GM12878 (cell line): ENCODE results near the gene CEACAM21. TPM values are rescaled to one million over a fixed set of nuclear protein-coding genes. Genes with fewer than 3 reads are reported as not detected.
A peak's percentile ranks its signal among the peaks of the same experiment; 100 is the strongest.

Source experiments
- ATAC-seq: fragments of 200-7000 bp; cut with Tn5 transposase; 3 replicates; pipeline ENCODE4 v1.9.1; 2020; ENCODE audit warnings: mild to moderate bottlenecking, moderate library complexity
- BruUV-seq: library from RNA; stranded (reverse); fragments of 400-500 nt; replicated peaks from 2 replicates; lab custom pipeline; 2021; lab: Mats Ljungman, UMichigan
- CTCF ChIA-PET: fragments of 300-600 bp; sonication (Branson Sonifier 250); formaldehyde crosslinking; extraction: SDS; loops from one replicate; lab custom pipeline; 2021; ENCODE audit warnings: inconsistent platforms; lab: Yijun Ruan, JAX
- POLR2A ChIA-PET: fragments of 350-600 bp; formaldehyde crosslinking; extraction: SDS; loops from one replicate; lab custom pipeline; 2021; ENCODE audit warnings: inconsistent platforms; lab: Charles Lee
- RAD21 ChIA-PET: fragments of 300-600 bp; sonication (Branson Sonifier 250); formaldehyde crosslinking; loops from one replicate; lab custom pipeline; 2023; ENCODE audit warnings: antibody characterized with exemption; ENCODE audit not compliant: unreplicated experiment; lab: Charles Lee
- SMC1A ChIA-PET: fragments of 300-600 bp; sonication (Branson Sonifier 250); formaldehyde crosslinking; loops from one replicate; lab custom pipeline; 2023; ENCODE audit not compliant: unreplicated experiment, uncharacterized antibody; lab: Charles Lee
- DNase-seq: peaks from one replicate; pipeline ENCODE4 v3.0.0-alpha.2; 2011; ENCODE audit warnings: low read depth, low spot score
- FAIRE-seq: peaks from 3 replicates; lab custom pipeline; 2011; peaks lifted over from hg19 to GRCh38; lab: Jason Lieb, UNC
- H2AFZ ChIP-seq: 2 replicates; pipeline ENCODE4 v1.6.0; 2011; ENCODE audit warnings: low read depth, low read length, control low read depth; ENCODE audit not compliant: control insufficient read depth
- H3K27ac ChIP-seq: 2 replicates; pipeline ENCODE4 v1.5.1; 2011; ENCODE audit warnings: control low read depth; ENCODE audit not compliant: control insufficient read depth, insufficient read depth
- H3K27me3 ChIP-seq, 2 experiments: replicated peaks in 1 of 2; 2 replicates each; pipeline versions ENCODE4 v1.6.0 to v1.6.1; 2011; ENCODE audit warnings: low read length in 1 of 2; ENCODE audit not compliant: control insufficient read depth in 2 of 2, insufficient read depth in 2 of 2
- H3K36me3 ChIP-seq, 2 experiments: 2 replicates each; pipeline ENCODE4 v1.5.1; 2011; ENCODE audit warnings: low read length in 1 of 2; ENCODE audit not compliant: control insufficient read depth in 2 of 2, insufficient read depth in 2 of 2
- H3K4me1 ChIP-seq: 2 replicates; pipeline ENCODE4 v1.6.1; 2011; ENCODE audit warnings: mild to moderate bottlenecking, low read length, moderate library complexity, mixed read lengths; ENCODE audit not compliant: control insufficient read depth, insufficient read depth
- H3K4me2 ChIP-seq: 2 replicates; pipeline ENCODE4 v1.6.0; 2011; ENCODE audit warnings: control low read depth; ENCODE audit not compliant: control insufficient read depth, insufficient read depth
- H3K4me3 ChIP-seq: fragments of 200-600 bp; sonication (generic); 2 replicates; pipeline ENCODE4 v1.5.1; 2016
- H3K79me2 ChIP-seq: 2 replicates; pipeline ENCODE4 v1.6.0; 2011; ENCODE audit warnings: low read length; ENCODE audit not compliant: control insufficient read depth, insufficient read depth
- H3K9ac ChIP-seq: 2 replicates; pipeline ENCODE4 v1.8.0; 2011; ENCODE audit warnings: low read length, control low read depth, mixed read lengths; ENCODE audit not compliant: control insufficient read depth, insufficient read depth
- H3K9me3 ChIP-seq: replicated peaks from 3 replicates; pipeline ENCODE4 v1.5.1; 2011; ENCODE audit warnings: mild to moderate bottlenecking, low read length; ENCODE audit not compliant: control insufficient read depth, insufficient read depth
- H4K20me1 ChIP-seq: 2 replicates; pipeline ENCODE4 v1.6.0; 2011; ENCODE audit not compliant: control insufficient read depth, insufficient read depth
- ATF2 ChIP-seq: IDR thresholded peaks from 2 replicates; pipeline ENCODE4 v1.6.1; 2012; ENCODE audit warnings: low read length, inconsistent platforms
- CEBPB ChIP-seq, 2 experiments: fragments of 150-350 bp in 1 of 2; IDR thresholded peaks; 2 replicates each; pipeline ENCODE4 v1.6.1; 2012 to 2014; ENCODE audit warnings: low read depth in 2 of 2, low read length in 2 of 2, borderline replicate concordance in 1 of 2, inconsistent platforms in 1 of 2
- CREM ChIP-seq: IDR thresholded peaks from 2 replicates; pipeline ENCODE4 v1.6.1; 2014; ENCODE audit warnings: antibody characterized with exemption, low read depth
- FOXK2 ChIP-seq: fragments of 450-650 bp; IDR thresholded peaks from 2 replicates; pipeline ENCODE4 v1.6.1; 2017; ENCODE audit warnings: mild to moderate bottlenecking, moderate library complexity
- JUNB ChIP-seq: IDR thresholded peaks from 2 replicates; pipeline ENCODE4 v1.6.1; 2016; ENCODE audit warnings: antibody characterized with exemption, mild to moderate bottlenecking
- KAT2A ChIP-seq: conservative IDR thresholded peaks from 2 replicates; pipeline ENCODE4 v1.6.1; 2011; ENCODE audit warnings: low read depth, low read length; ENCODE audit not compliant: control insufficient read depth
- RCOR1 ChIP-seq: conservative IDR thresholded peaks from 2 replicates; pipeline ENCODE4 v1.6.1; 2012; ENCODE audit warnings: low read depth, low read length, improper control_type of control experiment
- TCF3 ChIP-seq: IDR thresholded peaks from 2 replicates; pipeline ENCODE4 v1.6.1; 2012; ENCODE audit warnings: low read depth, mild to moderate bottlenecking, low read length, borderline replicate concordance; ENCODE audit not compliant: insufficient read depth
- USF1 ChIP-seq: IDR thresholded peaks from 2 replicates; pipeline ENCODE4 v1.6.1; 2011; ENCODE audit warnings: borderline replicate concordance, low read depth, mild to moderate bottlenecking, moderate library complexity, mixed read lengths, low read length; ENCODE audit not compliant: insufficient read depth; ENCODE audit errors: extremely low read length
- ZBTB11 ChIP-seq: fragments of 450-650 bp; formaldehyde crosslinking; IDR thresholded peaks from 2 replicates; pipeline ENCODE4 v1.5.0; 2022; ENCODE audit warnings: mild to moderate bottlenecking, missing genetic modification characterization
- ZNF687 ChIP-seq: fragments of 450-650 bp; IDR thresholded peaks from 2 replicates; pipeline ENCODE4 v1.6.1; 2017; ENCODE audit warnings: mild to moderate bottlenecking, moderate library complexity
- WGBS: methylation state at CpG from one replicate; pipeline ENCODE4 v1.1.6; 2016; ENCODE audit warnings: low lambda C conversion rate; ENCODE audit not compliant: insufficient replicate concordance, insufficient coverage; ENCODE audit errors: missing lambda C conversion rate; 5-methylcytosine and 5-hydroxymethylcytosine counted together
- in situ Hi-C: fragments of 300-500 bp; cut with MboI; formaldehyde crosslinking; loops from 9 replicates; pipeline ENCODE4 v1.14.3; 2018; ENCODE audit warnings: mixed read lengths
- intact Hi-C: fragments of 100-400 bp; cut with micrococcal nuclease; formaldehyde crosslinking; loops from one replicate; pipeline ENCODE4 v1.14.2; 2022; ENCODE audit not compliant: unreplicated experiment
- polyA plus RNA-seq, 11 experiments: library from polyadenylated mRNA; depleted of rRNA in 4 of 11; unstranded in 6 of 11; stranded (reverse) in 5 of 11; fragments of >200 nt; fragmentation: Nextera tagmentation in 4 of 11; fragmentation: Illumina TruSeq in 1 of 11; extraction: Ambion mirVana in 4 of 11; extraction: Trizol in 1 of 11; gene quantifications; 1 replicate in 1 of 11; 2 replicates in 10 of 11; pipeline versions ENCODE4 v1.2.1 to v1.2.3, GENCODE V29; 2011 to 2016; ENCODE audit warnings: inconsistent platforms in 2 of 11, missing spikeins in 2 of 11, low read depth in 1 of 11
- total RNA-seq, 4 experiments: library from RNA; depleted of rRNA in 3 of 4; stranded (reverse); fragments of >200 nt in 3 of 4; fragmentation: Illumina TruSeq in 1 of 4; extraction: Trizol in 1 of 4; gene quantifications; 2 replicates each; pipeline versions ENCODE4 v1.2.1 to v1.2.3, GENCODE V29; 2013 to 2021

The CEACAM21 gene
- total and polyA plus RNA-seq, 10 of the 15 experiments (the other 5 are each of a cell fraction or from before 2014, with no cell fraction given): 0.87 to 13.6 (median 8.1) TPM

- Histone ChIP-seq H3K4me2 (peak overlapping the region; percentile 97), H3K9ac (peak overlapping the region; percentile 71), H3K4me3 (peak overlapping the region; percentile 65), H3K4me1 (peaks cover 56% of the 10 kb centered on the region), H3K9me3 (peaks cover 25% of the 10 kb centered on the region), H3K27ac (peak overlapping the region; percentile 76), H2AFZ (peak overlapping the region; percentile 41), H3K36me3 (no peaks in the 10 kb centered on the region), H3K27me3 (no peaks in the 10 kb centered on the region), H3K79me2 (peaks cover 6% of the 10 kb centered on the region), H4K20me1 (no peaks in the 10 kb centered on the region)
- ChIA-PET CTCF (interaction anchor here (0.9 to 3.6 kb wide), 11 partner anchors 10 to 102 kb away, joined by 3 to 41 read pairs (median 4); partner anchors contain the start of gene DMAC2), POLR2A (interaction anchor here (1.0 to 1.5 kb wide), 2 partner anchors 19 to 754 kb away, joined by 3 to 4 read pairs; partner anchors contain the start of gene RAB4B), SMC1A (interaction anchor here (0.9 to 2.2 kb wide), 12 partner anchors 10 to 82 kb away, joined by 3 to 17 read pairs (median 4); no protein-coding TSS in a partner anchor), RAD21 (interaction anchor here (1.1 to 2.0 kb wide), 6 partner anchors 18 to 92 kb away, joined by 4 to 9 read pairs (median 6); partner anchors contain the start of gene DMAC2)
- WGBS: 8% methylated on average over 13 of the region's 13 CpGs
- in situ Hi-C loops: loop anchor here (10.0 kb wide), 1 partner anchor 87 kb away; the partner anchor contains the start of gene ERICH4
- DNase-seq: no peak
- ATAC-seq: peak; percentile 61
- FAIRE-seq: peak; percentile 90
- BruUV-seq: TSS peak; percentile 75
- intact Hi-C loops: no loop called here
- TF ChIP-seq ZBTB11 (CRISPR knock-in tag) (no peak), JUNB (peak; percentile 34), CEBPB (IDR thresholded peaks at IDR 0.05; ENCODE audit: borderline replicate concordance in 1 of 2, low read depth in 2 of 2, low read length in 2 of 2) (no peak), FOXK2 (no peak), RCOR1 (no peak), TCF3 (no peak), CREM (peak; percentile 91), KAT2A (no peak), ATF2 (no peak; the same call in 1 of the 2 replicates), ZNF687 (no peak), USF1 (no peak)
These were observed 44.3 kb upstream of the CEACAM21 start for GRCh38 chr19:41531438-41532311.
